A673 (cell line): ENCODE data around the gene ETV6.

Experiments used
- EZH2 ChIP-seq: fragments of 200-600 bp; sonication (generic); IDR thresholded peaks from 2 replicates; pipeline ENCODE4 v1.6.1; 2017; ENCODE audit warnings: borderline replicate concordance, low read depth, mild to moderate bottlenecking, mixed read lengths, antibody characterized with exemption, low read length; ENCODE audit not compliant: poor library complexity, severe bottlenecking
- TF ChIP-seq, protein P1 (sequence below): fragments of 300-800, 200-600 bp; sonication (generic); conservative IDR thresholded peaks from 2 replicates; pipeline ENCODE4 v1.5.1; 2017; ENCODE audit warnings: low read depth, mild to moderate bottlenecking, antibody characterized with exemption, low read length, moderate library complexity, mixed read lengths

- TF ChIP-seq, protein P1, sequence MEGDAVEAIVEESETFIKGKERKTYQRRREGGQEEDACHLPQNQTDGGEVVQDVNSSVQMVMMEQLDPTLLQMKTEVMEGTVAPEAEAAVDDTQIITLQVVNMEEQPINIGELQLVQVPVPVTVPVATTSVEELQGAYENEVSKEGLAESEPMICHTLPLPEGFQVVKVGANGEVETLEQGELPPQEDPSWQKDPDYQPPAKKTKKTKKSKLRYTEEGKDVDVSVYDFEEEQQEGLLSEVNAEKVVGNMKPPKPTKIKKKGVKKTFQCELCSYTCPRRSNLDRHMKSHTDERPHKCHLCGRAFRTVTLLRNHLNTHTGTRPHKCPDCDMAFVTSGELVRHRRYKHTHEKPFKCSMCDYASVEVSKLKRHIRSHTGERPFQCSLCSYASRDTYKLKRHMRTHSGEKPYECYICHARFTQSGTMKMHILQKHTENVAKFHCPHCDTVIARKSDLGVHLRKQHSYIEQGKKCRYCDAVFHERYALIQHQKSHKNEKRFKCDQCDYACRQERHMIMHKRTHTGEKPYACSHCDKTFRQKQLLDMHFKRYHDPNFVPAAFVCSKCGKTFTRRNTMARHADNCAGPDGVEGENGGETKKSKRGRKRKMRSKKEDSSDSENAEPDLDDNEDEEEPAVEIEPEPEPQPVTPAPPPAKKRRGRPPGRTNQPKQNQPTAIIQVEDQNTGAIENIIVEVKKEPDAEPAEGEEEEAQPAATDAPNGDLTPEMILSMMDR = no peak
- no peak for TF ChIP-seq EZH2
These were observed 235.2 kb downstream of the ETV6 start for GRCh38 chr12:11884706-11885105.
